Measurements from ENCODE around the gene C12orf42. TPM values are rescaled to one million over a fixed set of nuclear protein-coding genes. Genes with fewer than 3 reads are reported as not detected.

Gene C12orf42
- total RNA-seq, 1 experiment from 2014 or later, result 0.37 TPM

- TF ChIP-seq, protein P1, sequence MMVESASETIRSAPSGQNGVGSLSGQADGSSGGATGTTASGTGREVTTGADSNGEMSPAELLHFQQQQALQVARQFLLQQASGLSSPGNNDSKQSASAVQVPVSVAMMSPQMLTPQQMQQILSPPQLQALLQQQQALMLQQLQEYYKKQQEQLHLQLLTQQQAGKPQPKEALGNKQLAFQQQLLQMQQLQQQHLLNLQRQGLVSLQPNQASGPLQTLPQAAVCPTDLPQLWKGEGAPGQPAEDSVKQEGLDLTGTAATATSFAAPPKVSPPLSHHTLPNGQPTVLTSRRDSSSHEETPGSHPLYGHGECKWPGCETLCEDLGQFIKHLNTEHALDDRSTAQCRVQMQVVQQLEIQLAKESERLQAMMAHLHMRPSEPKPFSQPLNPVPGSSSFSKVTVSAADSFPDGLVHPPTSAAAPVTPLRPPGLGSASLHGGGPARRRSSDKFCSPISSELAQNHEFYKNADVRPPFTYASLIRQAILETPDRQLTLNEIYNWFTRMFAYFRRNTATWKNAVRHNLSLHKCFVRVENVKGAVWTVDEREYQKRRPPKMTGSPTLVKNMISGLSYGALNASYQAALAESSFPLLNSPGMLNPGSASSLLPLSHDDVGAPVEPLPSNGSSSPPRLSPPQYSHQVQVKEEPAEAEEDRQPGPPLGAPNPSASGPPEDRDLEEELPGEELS (CRISPR knock-in tag; IDR thresholded peaks at IDR 0.05), result no peak
Measured at GRCh38 chr12:103313894-103314293, 181.9 kb downstream of the C12orf42 start (continued).

- POLR2A ChIA-PET, result no interaction called here
- TF ChIP-seq SOX15 (CRISPR knock-in tag; IDR thresholded peaks at IDR 0.05), result no peak
- TF ChIP-seq, protein P2, sequence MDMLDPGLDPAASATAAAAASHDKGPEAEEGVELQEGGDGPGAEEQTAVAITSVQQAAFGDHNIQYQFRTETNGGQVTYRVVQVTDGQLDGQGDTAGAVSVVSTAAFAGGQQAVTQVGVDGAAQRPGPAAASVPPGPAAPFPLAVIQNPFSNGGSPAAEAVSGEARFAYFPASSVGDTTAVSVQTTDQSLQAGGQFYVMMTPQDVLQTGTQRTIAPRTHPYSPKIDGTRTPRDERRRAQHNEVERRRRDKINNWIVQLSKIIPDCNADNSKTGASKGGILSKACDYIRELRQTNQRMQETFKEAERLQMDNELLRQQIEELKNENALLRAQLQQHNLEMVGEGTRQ (CRISPR knock-in tag; IDR thresholded peaks at IDR 0.05), result no peak
- TF ChIP-seq AFF4 (CRISPR knock-in tag; IDR thresholded peaks at IDR 0.05; ENCODE audit: borderline replicate concordance), result no peak
- TF ChIP-seq EMX1 (CRISPR knock-in tag; IDR thresholded peaks at IDR 0.05), result no peak
- no peak for TF ChIP-seq GTF2I (CRISPR knock-in tag; conservative IDR thresholded peaks at IDR 0.05)
- TF ChIP-seq, protein P3, sequence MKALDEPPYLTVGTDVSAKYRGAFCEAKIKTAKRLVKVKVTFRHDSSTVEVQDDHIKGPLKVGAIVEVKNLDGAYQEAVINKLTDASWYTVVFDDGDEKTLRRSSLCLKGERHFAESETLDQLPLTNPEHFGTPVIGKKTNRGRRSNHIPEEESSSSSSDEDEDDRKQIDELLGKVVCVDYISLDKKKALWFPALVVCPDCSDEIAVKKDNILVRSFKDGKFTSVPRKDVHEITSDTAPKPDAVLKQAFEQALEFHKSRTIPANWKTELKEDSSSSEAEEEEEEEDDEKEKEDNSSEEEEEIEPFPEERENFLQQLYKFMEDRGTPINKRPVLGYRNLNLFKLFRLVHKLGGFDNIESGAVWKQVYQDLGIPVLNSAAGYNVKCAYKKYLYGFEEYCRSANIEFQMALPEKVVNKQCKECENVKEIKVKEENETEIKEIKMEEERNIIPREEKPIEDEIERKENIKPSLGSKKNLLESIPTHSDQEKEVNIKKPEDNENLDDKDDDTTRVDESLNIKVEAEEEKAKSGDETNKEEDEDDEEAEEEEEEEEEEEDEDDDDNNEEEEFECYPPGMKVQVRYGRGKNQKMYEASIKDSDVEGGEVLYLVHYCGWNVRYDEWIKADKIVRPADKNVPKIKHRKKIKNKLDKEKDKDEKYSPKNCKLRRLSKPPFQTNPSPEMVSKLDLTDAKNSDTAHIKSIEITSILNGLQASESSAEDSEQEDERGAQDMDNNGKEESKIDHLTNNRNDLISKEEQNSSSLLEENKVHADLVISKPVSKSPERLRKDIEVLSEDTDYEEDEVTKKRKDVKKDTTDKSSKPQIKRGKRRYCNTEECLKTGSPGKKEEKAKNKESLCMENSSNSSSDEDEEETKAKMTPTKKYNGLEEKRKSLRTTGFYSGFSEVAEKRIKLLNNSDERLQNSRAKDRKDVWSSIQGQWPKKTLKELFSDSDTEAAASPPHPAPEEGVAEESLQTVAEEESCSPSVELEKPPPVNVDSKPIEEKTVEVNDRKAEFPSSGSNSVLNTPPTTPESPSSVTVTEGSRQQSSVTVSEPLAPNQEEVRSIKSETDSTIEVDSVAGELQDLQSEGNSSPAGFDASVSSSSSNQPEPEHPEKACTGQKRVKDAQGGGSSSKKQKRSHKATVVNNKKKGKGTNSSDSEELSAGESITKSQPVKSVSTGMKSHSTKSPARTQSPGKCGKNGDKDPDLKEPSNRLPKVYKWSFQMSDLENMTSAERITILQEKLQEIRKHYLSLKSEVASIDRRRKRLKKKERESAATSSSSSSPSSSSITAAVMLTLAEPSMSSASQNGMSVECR (CRISPR knock-in tag; IDR thresholded peaks at IDR 0.05; ENCODE audit: borderline replicate concordance), result no peak
- TF ChIP-seq AR (CRISPR knock-in tag; IDR thresholded peaks at IDR 0.05), result no peak
- TF ChIP-seq, protein P1 (CRISPR knock-in tag; IDR thresholded peaks at IDR 0.05), result no peak
- no peaks in the 10 kb centered on the region for H3K36me3 Mint-ChIP-seq
- H3K4me3 Mint-ChIP-seq, result no peak overlapping the region
- H3K27me3 Mint-ChIP-seq (ENCODE audit: low read depth), result no peaks in the 10 kb centered on the region
- CTCF ChIA-PET, result no interaction called here
- DNase-seq (ENCODE audit: low spot score), result no peak
- H3K27ac Mint-ChIP-seq, result no peak overlapping the region
- H3K9me3 Mint-ChIP-seq, result peaks cover 5% of the 10 kb centered on the region
- no peak for ATAC-seq
- H3K4me1 Mint-ChIP-seq, result no peaks in the 10 kb centered on the region
Measured at GRCh38 chr12:103312742-103313354, 182.9 kb downstream of the C12orf42 start.
